NT2/D1 (cell line): ENCODE results near the gene SEC14L1.

Source experiments
- YY1 ChIP-seq: IDR thresholded peaks from 2 replicates; pipeline ENCODE4 v1.6.1; 2011; ENCODE audit not compliant: insufficient read length, insufficient read depth
- ZNF274 ChIP-seq: IDR thresholded peaks from 2 replicates; pipeline ENCODE4 v1.6.1; 2011; ENCODE audit warnings: mild to moderate bottlenecking, low read depth, low read length

DNA sequence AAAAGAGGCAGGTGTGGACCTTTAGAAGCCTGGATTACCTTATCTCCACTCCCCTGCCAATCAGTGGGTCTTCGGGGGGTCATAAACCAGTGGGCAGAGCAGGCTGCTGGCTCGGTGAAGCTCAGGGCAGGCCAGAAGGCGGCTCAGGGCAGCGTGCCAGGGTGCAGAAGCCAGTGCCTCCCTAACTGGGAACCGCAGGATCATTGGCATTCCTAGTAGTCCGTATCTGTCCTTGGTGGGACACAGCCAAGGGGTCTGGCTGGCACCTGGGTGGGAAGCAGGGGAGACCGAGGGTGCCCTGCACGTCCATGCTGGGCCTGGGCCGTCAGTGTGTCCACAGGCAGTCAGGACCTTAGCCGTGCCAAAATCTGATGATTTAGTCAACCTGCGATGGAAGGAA, 76.8 kb downstream of the SEC14L1 start:
- TF ChIP-seq YY1 (no peak), ZNF274 (no peak)
